GM12878 (cell line): ENCODE results near the gene MROH7. TPM values are rescaled to one million over a fixed set of nuclear protein-coding genes. Genes with fewer than 3 reads are reported as not detected.

Experiments
- ATAC-seq: fragments of 200-7000 bp; cut with Tn5 transposase; 3 replicates; pipeline ENCODE4 v1.9.1; 2020; ENCODE audit warnings: mild to moderate bottlenecking, moderate library complexity
- BruUV-seq: library from RNA; stranded (reverse); fragments of 400-500 nt; replicated peaks from 2 replicates; lab custom pipeline; 2021; lab: Mats Ljungman, UMichigan
- CTCF ChIA-PET: fragments of 300-600 bp; sonication (Branson Sonifier 250); formaldehyde crosslinking; extraction: SDS; loops from one replicate; lab custom pipeline; 2021; ENCODE audit warnings: inconsistent platforms; lab: Yijun Ruan, JAX
- POLR2A ChIA-PET: fragments of 350-600 bp; formaldehyde crosslinking; extraction: SDS; loops from one replicate; lab custom pipeline; 2021; ENCODE audit warnings: inconsistent platforms; lab: Charles Lee
- RAD21 ChIA-PET: fragments of 300-600 bp; sonication (Branson Sonifier 250); formaldehyde crosslinking; loops from one replicate; lab custom pipeline; 2023; ENCODE audit warnings: antibody characterized with exemption; ENCODE audit not compliant: unreplicated experiment; lab: Charles Lee
- SMC1A ChIA-PET: fragments of 300-600 bp; sonication (Branson Sonifier 250); formaldehyde crosslinking; loops from one replicate; lab custom pipeline; 2023; ENCODE audit not compliant: unreplicated experiment, uncharacterized antibody; lab: Charles Lee
- DNase-seq: peaks from one replicate; pipeline ENCODE4 v3.0.0-alpha.2; 2011; ENCODE audit warnings: low read depth, low spot score
- FAIRE-seq: peaks from 3 replicates; lab custom pipeline; 2011; peaks lifted over from hg19 to GRCh38; lab: Jason Lieb, UNC
- H2AFZ ChIP-seq: 2 replicates; pipeline ENCODE4 v1.6.0; 2011; ENCODE audit warnings: low read depth, low read length, control low read depth; ENCODE audit not compliant: control insufficient read depth
- H3K27ac ChIP-seq: 2 replicates; pipeline ENCODE4 v1.5.1; 2011; ENCODE audit warnings: control low read depth; ENCODE audit not compliant: control insufficient read depth, insufficient read depth
- H3K27me3 ChIP-seq, 2 experiments: replicated peaks in 1 of 2; 2 replicates each; pipeline versions ENCODE4 v1.6.0 to v1.6.1; 2011; ENCODE audit warnings: low read length in 1 of 2; ENCODE audit not compliant: control insufficient read depth in 2 of 2, insufficient read depth in 2 of 2
- H3K36me3 ChIP-seq, 2 experiments: 2 replicates each; pipeline ENCODE4 v1.5.1; 2011; ENCODE audit warnings: low read length in 1 of 2; ENCODE audit not compliant: control insufficient read depth in 2 of 2, insufficient read depth in 2 of 2
- H3K4me1 ChIP-seq: 2 replicates; pipeline ENCODE4 v1.6.1; 2011; ENCODE audit warnings: mild to moderate bottlenecking, low read length, moderate library complexity, mixed read lengths; ENCODE audit not compliant: control insufficient read depth, insufficient read depth
- H3K4me2 ChIP-seq: 2 replicates; pipeline ENCODE4 v1.6.0; 2011; ENCODE audit warnings: control low read depth; ENCODE audit not compliant: control insufficient read depth, insufficient read depth
- H3K4me3 ChIP-seq: fragments of 200-600 bp; sonication (generic); 2 replicates; pipeline ENCODE4 v1.5.1; 2016
- H3K79me2 ChIP-seq: 2 replicates; pipeline ENCODE4 v1.6.0; 2011; ENCODE audit warnings: low read length; ENCODE audit not compliant: control insufficient read depth, insufficient read depth
- H3K9ac ChIP-seq: 2 replicates; pipeline ENCODE4 v1.8.0; 2011; ENCODE audit warnings: low read length, control low read depth, mixed read lengths; ENCODE audit not compliant: control insufficient read depth, insufficient read depth
- H3K9me3 ChIP-seq: replicated peaks from 3 replicates; pipeline ENCODE4 v1.5.1; 2011; ENCODE audit warnings: mild to moderate bottlenecking, low read length; ENCODE audit not compliant: control insufficient read depth, insufficient read depth
- H4K20me1 ChIP-seq: 2 replicates; pipeline ENCODE4 v1.6.0; 2011; ENCODE audit not compliant: control insufficient read depth, insufficient read depth
- CHD1 ChIP-seq: IDR thresholded peaks from 2 replicates; pipeline ENCODE4 v1.6.1; 2012; ENCODE audit warnings: low read depth, low read length, improper control_type of control experiment
- EGR1 ChIP-seq, 2 experiments: IDR thresholded peaks; 1 replicate in 1 of 2; 2 replicates in 1 of 2; pipeline ENCODE4 v1.6.1; 2011 to 2012; ENCODE audit warnings: low read depth in 2 of 2, low read length in 2 of 2, borderline replicate concordance in 1 of 2, mild to moderate bottlenecking in 1 of 2, moderate library complexity in 1 of 2
- RAD21 ChIP-seq: IDR thresholded peaks from 2 replicates; pipeline ENCODE4 v1.6.1; 2011; ENCODE audit warnings: mild to moderate bottlenecking, low read depth, low read length, moderate library complexity; ENCODE audit not compliant: insufficient read depth
- WGBS: methylation state at CpG from one replicate; pipeline ENCODE4 v1.1.6; 2016; ENCODE audit warnings: low lambda C conversion rate; ENCODE audit not compliant: insufficient replicate concordance, insufficient coverage; ENCODE audit errors: missing lambda C conversion rate; 5-methylcytosine and 5-hydroxymethylcytosine counted together
- in situ Hi-C: fragments of 300-500 bp; cut with MboI; formaldehyde crosslinking; loops from 9 replicates; pipeline ENCODE4 v1.14.3; 2018; ENCODE audit warnings: mixed read lengths
- intact Hi-C: fragments of 100-400 bp; cut with micrococcal nuclease; formaldehyde crosslinking; loops from one replicate; pipeline ENCODE4 v1.14.2; 2022; ENCODE audit not compliant: unreplicated experiment
- polyA plus RNA-seq, 11 experiments: library from polyadenylated mRNA; depleted of rRNA in 4 of 11; unstranded in 6 of 11; stranded (reverse) in 5 of 11; fragments of >200 nt; fragmentation: Nextera tagmentation in 4 of 11; fragmentation: Illumina TruSeq in 1 of 11; extraction: Ambion mirVana in 4 of 11; extraction: Trizol in 1 of 11; gene quantifications; 1 replicate in 1 of 11; 2 replicates in 10 of 11; pipeline versions ENCODE4 v1.2.1 to v1.2.3, GENCODE V29; 2011 to 2016; ENCODE audit warnings: inconsistent platforms in 2 of 11, missing spikeins in 2 of 11, low read depth in 1 of 11
- total RNA-seq, 4 experiments: library from RNA; depleted of rRNA in 3 of 4; stranded (reverse); fragments of >200 nt in 3 of 4; fragmentation: Illumina TruSeq in 1 of 4; extraction: Trizol in 1 of 4; gene quantifications; 2 replicates each; pipeline versions ENCODE4 v1.2.1 to v1.2.3, GENCODE V29; 2013 to 2021

MROH7 gene
- total and polyA plus RNA-seq, 10 of the 15 experiments (the other 5 are each of a cell fraction or from before 2014, with no cell fraction given) = 0.11 TPM; not detected in 9

DNA sequence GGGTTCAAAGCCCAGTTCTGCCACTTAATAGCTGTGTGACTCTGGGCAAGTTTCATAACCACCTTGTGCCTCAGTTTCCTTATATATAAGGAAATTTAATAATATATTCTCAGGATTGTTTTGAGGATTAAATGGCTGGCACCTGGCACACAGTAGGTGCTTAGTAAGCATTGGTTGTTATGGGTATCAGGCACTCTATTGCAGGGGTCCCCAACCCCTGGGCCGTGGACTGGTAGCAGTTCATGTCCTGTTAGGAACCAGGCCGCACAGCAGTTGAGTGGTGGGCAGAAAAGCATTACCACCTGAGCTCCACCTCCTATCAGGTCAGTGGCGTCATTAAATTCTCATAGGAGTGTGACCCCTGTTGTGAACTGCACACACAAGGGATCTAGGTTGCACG lies 104.3 kb downstream of the MROH7 start:
- in situ Hi-C loops (no loop called here), intact Hi-C loops (no loop called here)
- no TSS peak for BruUV-seq
- no peaks in the 10 kb centered on the region for H3K79me2 ChIP-seq
- TF ChIP-seq CHD1 = no peak
- FAIRE-seq = no peak
- CTCF ChIA-PET = no interaction called here
- peaks cover 8 to 14% of the 10 kb centered on the region in 2 experiments for H3K36me3 ChIP-seq
- H4K20me1 ChIP-seq = no peaks in the 10 kb centered on the region
- no peak overlapping the region for H3K4me3 ChIP-seq
- H3K9ac ChIP-seq = no peak overlapping the region
- DNase-seq = no peak
- RAD21 ChIA-PET = no interaction called here
- no peaks in the 10 kb centered on the region for H3K27me3 ChIP-seq
- no peaks in the 10 kb centered on the region for H3K9me3 ChIP-seq
- no peak overlapping the region for H3K4me2 ChIP-seq
- no peaks in the 10 kb centered on the region for H3K4me1 ChIP-seq
- no peak overlapping the region for H3K27ac ChIP-seq
- no peak for ATAC-seq
- 97% methylated on average over 4 of the region's 4 CpGs for WGBS
- SMC1A ChIA-PET = no interaction called here
- no peak overlapping the region for H2AFZ ChIP-seq
- POLR2A ChIA-PET = no interaction called here

DNA sequence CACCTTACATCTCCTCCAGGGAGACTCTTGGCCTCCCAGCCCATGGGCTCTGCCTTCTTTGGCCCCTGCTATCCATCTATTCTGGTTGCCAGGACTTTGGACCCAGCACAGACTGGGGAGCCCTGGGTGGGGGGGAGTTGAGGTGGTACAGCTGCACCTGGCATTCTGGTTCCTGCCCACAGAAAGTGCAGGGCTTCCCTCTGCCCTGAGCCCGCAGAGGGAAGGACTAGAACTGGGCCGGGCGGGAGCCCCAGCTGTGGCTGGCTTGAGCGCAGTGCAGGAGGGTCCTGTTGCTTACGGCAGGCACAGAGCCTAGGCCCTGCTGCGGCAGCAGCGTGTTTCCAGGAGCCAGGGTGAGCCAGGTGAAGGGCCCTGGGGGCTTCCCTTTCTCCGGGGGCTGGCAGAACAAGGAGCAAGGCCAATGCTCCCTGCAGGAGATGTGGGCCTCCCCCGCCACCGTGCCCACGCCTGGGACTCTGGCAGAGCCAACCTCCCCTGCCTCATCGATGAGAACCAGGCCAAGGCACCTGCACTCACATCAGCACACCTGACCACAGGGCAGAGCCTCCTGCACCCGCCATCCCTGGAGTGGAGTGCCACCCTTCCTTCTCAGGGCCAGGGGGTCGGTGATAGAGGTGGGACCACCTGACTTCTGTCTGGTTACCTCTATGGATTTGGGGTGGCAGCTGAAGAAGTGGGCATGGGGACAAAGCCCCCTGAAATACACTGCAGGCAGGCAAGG lies 106.7 kb downstream of the MROH7 start:
- no peak overlapping the region for H3K4me3 ChIP-seq
- DNase-seq (no peak), FAIRE-seq (no peak), ATAC-seq (no peak)
- H3K27me3 ChIP-seq = no peaks in the 10 kb centered on the region
- no peak overlapping the region for H2AFZ ChIP-seq
- POLR2A ChIA-PET = no interaction called here
- RAD21 ChIA-PET = no interaction called here
- 0 out of 4 replicates have a peak, but pooled peaks cover 0 to 2% of the 10 kb centered on the region in 2 experiments for H3K36me3 ChIP-seq
- no peak overlapping the region for H3K9ac ChIP-seq
- H3K4me2 ChIP-seq = no peak overlapping the region
- H3K79me2 ChIP-seq = no peaks in the 10 kb centered on the region
- H3K4me1 ChIP-seq = no peaks in the 10 kb centered on the region
- SMC1A ChIA-PET = no interaction called here
- TF ChIP-seq RAD21 (no peak), EGR1 (IDR thresholded peaks at IDR 0.05; ENCODE audit: borderline replicate concordance in 1 of 2, low read depth in 2 of 2, low read length in 2 of 2) (no peak)
- H3K27ac ChIP-seq = no peak overlapping the region
- WGBS = 45% methylated on average over 14 of the region's 14 CpGs
- in situ Hi-C loops = no loop called here
- intact Hi-C loops = no loop called here
- no TSS peak for BruUV-seq
- no peaks in the 10 kb centered on the region for H4K20me1 ChIP-seq
- CTCF ChIA-PET = no interaction called here
- no peaks in the 10 kb centered on the region for H3K9me3 ChIP-seq
